GM12865 (cell line): ENCODE results near the gene BTBD9.

Experiments used
- DNase-seq: peaks from one replicate; pipeline ENCODE4 v3.0.0; 2010; ENCODE audit warnings: low read depth
- H3K4me3 ChIP-seq: 2 replicates; pipeline ENCODE4 v1.5.1; 2011; ENCODE audit warnings: mild to moderate bottlenecking, low read depth, low read length, control low read depth
- TF ChIP-seq, protein P1 (sequence below): IDR thresholded peaks from 2 replicates; pipeline ENCODE4 v1.5.1; 2011; ENCODE audit warnings: low read length, control low read depth, low read depth, inconsistent platforms; ENCODE audit not compliant: insufficient read depth; ENCODE audit errors: missing control alignments

The BTBD9 gene

DNA sequence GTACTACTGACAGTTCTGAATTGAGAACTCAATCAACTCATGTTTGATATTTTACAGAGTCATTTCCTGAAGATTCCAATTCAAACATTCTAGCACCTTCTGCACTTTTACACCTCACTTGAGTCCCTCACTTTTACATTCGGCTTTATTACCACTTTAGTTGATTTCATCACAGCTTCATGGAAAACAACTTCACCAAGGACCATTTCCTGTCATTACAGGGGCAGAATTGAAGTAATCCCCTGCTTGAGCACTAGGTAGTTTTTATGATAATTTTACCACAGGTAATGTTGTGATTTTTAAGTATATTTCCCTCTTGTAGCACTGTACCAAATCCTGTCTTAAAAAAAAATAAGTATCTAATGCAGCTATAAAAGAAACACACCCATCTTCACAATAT is 312.9 kb downstream of the BTBD9 start:
- no peak overlapping the region for H3K4me3 ChIP-seq
- TF ChIP-seq, protein P1, sequence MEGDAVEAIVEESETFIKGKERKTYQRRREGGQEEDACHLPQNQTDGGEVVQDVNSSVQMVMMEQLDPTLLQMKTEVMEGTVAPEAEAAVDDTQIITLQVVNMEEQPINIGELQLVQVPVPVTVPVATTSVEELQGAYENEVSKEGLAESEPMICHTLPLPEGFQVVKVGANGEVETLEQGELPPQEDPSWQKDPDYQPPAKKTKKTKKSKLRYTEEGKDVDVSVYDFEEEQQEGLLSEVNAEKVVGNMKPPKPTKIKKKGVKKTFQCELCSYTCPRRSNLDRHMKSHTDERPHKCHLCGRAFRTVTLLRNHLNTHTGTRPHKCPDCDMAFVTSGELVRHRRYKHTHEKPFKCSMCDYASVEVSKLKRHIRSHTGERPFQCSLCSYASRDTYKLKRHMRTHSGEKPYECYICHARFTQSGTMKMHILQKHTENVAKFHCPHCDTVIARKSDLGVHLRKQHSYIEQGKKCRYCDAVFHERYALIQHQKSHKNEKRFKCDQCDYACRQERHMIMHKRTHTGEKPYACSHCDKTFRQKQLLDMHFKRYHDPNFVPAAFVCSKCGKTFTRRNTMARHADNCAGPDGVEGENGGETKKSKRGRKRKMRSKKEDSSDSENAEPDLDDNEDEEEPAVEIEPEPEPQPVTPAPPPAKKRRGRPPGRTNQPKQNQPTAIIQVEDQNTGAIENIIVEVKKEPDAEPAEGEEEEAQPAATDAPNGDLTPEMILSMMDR: no peak
- DNase-seq: no peak

DNA sequence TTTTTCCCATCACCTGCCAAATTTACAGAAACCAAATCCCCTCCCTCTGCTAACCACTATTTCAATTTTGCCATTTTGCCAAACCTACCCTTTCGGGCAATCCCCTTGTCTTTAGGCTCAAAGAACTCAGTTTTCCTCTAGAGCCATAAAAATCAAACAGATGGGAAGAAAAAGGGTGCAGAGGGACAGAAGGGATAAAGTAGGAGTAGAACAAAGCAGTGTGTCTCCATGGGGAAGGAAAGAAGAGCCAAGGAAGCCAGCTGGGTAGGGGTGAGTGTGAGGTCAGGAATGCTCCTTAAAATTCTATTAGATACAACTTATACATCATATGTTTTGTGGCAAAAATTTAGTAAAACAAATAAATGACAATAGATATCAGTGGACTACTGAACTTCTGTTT is 316.5 kb downstream of the BTBD9 start:
- DNase-seq: no peak
- no peak overlapping the region for H3K4me3 ChIP-seq

DNA sequence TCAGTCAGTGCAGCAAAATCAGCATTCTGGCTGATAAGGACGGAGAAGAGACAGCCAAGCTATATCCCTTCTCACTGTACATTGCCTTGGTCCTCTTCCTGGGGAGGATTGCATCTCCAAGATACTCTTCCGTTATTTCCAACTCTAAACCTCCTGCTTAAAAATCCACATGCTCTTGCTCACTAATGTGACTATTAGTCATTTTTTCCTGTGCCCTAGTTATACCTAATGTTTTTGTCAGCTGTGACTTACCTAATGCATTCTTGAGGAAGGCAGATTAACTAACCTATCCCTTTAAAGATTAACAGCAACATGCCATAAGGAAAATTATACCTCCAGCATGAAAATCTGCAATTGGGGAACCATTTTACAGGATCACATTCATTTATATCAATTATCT is 317.6 kb downstream of the BTBD9 start:
- TF ChIP-seq, protein P1: no peak
- no peak for DNase-seq
- no peak overlapping the region for H3K4me3 ChIP-seq

More for the DNA sequence above, 316.5 kb downstream of the BTBD9 start:
- TF ChIP-seq, protein P1: no peak

DNA sequence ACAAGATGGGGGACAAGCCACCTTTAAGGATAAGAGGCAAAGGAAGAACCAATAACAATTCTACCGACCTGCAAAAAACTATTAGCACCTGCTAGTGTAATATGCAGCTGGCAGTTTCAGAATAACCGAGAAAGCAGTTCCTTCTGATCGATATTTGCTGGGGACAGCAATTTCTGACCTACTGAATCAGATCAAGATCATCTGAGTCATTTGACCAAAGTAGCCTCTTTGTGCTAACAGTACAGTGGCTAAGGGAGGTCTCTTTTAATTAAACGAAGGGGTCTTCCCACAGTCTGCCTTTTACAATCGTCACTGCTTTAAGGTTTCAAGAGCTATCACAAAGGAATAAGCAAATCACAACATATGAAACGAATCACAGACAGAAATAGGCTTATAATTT is 318.9 kb downstream of the BTBD9 start:
- TF ChIP-seq, protein P1: no peak
- H3K4me3 ChIP-seq: no peak overlapping the region; the same call in 1 of the 2 replicates
- DNase-seq: peak; percentile 88

DNA sequence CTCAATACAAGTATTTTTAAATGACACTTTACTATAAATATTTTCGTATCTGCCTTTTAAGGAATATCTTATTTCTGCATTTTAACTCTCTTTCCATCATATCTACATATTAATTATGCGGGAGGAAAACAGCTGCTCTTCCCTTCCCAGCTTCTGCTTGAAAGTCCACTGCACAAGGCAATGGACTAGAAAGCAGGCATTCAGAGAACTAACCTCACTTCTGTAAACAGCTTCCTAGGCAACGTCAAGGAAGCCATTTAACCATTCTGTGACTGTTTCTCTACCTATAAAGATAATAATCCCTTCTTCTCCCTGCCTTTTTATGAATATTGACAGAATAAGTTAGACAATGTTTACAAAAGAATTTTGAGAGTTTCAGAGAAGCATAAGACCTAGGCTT is 319.4 kb downstream of the BTBD9 start:
- H3K4me3 ChIP-seq: no peak overlapping the region
- TF ChIP-seq, protein P1: no peak
- DNase-seq: no peak

DNA sequence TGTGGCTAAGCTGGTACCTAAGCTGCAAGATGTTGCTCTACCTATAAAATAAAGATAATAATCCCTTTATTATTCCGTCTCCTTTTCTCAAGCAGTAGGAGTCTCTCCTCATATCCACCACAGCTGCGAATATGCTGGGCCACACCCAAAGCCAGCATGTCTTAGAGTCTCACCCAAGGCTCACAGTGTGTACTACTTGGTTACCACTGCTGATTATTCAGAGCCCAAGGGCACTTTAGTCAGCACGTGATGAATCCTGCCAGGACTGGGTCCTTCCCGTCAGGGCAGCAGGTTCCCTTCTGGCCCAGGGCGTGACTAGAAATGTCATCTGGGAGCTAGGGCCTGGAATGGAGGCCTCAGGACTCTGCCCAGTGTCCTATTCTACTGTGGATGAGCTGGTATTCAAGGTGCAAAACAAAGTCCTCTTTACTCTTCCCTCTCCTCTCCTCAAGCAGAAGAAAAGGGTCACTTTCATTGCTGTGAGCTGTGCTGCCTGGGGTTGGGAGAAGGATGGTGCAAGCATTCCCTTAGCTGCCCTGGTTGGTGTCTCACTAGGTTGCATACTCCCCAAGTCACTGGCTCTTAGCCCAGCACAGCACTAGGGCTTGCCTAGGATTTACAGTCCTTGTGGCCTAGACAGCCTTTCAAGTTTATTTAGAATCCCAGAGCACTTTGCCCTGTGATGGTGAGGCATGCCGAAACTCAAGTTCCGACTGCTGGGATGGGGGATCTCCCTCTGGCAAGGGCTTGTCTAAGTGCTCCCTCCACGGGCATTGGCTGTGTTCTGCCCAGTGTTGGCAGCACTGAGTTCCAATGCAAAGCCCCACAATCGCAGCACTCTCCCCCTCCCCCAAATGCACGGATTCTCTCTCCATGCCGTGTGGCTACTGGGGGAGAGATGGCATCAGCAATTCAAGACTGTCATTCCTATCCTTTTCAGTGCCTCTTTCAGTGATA is 320.2 kb downstream of the BTBD9 start:
- H3K4me3 ChIP-seq: no peak overlapping the region
- TF ChIP-seq, protein P1: no peak
- DNase-seq: peak; percentile 36
